Choroid plexus epithelial cell (primary cell): ENCODE data around the gene PHIP.

ENCODE experiments used
- DNase-seq: peaks from one replicate; pipeline ENCODE4 v3.0.0-alpha.2; 2010; ENCODE audit warnings: low read depth
- H3K4me3 ChIP-seq: 2 replicates; pipeline ENCODE4 v1.5.1; 2011; ENCODE audit warnings: low read depth, mild to moderate bottlenecking, control low read depth, low read length, moderate library complexity
- CTCF ChIP-seq: conservative IDR thresholded peaks from 2 replicates; pipeline ENCODE4 v1.5.1; 2011; ENCODE audit warnings: low read depth, mild to moderate bottlenecking, control low read depth, inconsistent platforms, low read length, moderate library complexity

PHIP gene

GRCh38 chr6:79078075-79078969 lies at the start of gene PHIP:
Gene PHIP, minus strand, starts transcription at chr6:79078254. Its CDS starts 186 bp downstream, at chr6:79078068.
- peak within 1 kb of the TSS; percentile 89 for H3K4me3 ChIP-seq
- peak; percentile 99 for DNase-seq
- TF ChIP-seq CTCF, result peak; percentile 2

GRCh38 chr6:79127660-79128059 lies 49.6 kb upstream of the PHIP start:
- no peak overlapping the region for H3K4me3 ChIP-seq
- no peak for TF ChIP-seq CTCF
- DNase-seq, result no peak

DNA sequence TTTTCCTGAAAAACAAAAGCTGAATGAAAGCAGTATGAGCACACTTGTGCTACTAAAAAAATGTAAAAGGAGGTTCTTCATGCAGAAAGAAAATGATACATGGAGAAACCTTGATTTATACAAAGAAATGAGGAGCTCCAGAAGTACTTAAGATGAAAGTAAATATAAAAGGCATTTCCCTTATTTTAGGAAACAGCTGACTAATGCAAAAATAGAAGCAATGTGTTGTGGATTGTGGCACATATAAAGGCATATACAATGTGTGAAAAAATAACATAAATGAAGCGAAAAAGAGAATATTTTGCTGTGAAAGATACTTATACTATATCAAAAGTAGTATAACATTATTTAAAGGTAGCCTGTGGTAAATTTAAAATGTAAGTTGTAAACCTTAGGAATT lies 41.2 kb upstream of the PHIP start:
- H3K4me3 ChIP-seq, result no peak overlapping the region
- TF ChIP-seq CTCF, result no peak
- no peak for DNase-seq

DNA sequence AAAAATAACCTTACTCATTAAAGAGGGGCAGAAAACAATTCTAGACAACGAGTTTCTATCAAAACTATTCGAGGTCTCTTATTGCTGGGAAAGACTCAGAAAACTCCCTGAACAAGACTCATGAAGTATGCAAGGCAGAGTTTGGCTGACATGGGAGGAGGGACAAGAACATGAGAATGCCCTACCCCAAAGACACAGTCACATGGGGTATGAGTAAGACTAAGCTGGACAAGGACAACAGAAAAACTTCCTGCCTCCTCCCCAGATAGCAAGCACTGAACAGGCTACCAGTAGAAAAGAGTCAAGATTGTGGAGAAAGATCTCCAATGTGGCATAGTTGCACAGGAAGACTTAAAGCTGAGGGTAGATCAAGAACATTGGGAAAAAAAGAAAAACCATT lies 39.7 kb upstream of the PHIP start:
- no peak for TF ChIP-seq CTCF
- DNase-seq, result peak; percentile 26
- no peak overlapping the region for H3K4me3 ChIP-seq

- TF ChIP-seq CTCF, result no peak
- H3K4me3 ChIP-seq, result no peak overlapping the region
- DNase-seq, result no peak
Observed at GRCh38 chr6:79115553-79116182, 37.6 kb upstream of the PHIP start.

- H3K4me3 ChIP-seq, result no peak overlapping the region
- no peak for DNase-seq
- no peak for TF ChIP-seq CTCF
Observed at GRCh38 chr6:79111549-79111948, 33.5 kb upstream of the PHIP start.

- no peak for TF ChIP-seq CTCF
Observed at GRCh38 chr6:79101164-79101563, 23.1 kb upstream of the PHIP start.

More at GRCh38 chr6:79101164-79101563, 23.1 kb upstream of the PHIP start:
- no peak overlapping the region for H3K4me3 ChIP-seq
- DNase-seq, result no peak
